Measurements from ENCODE around the gene SYT6. TPM values are rescaled to one million over a fixed set of nuclear protein-coding genes. Genes with fewer than 3 reads are reported as not detected.
A peak's percentile ranks its signal among the peaks of the same experiment; 100 is the strongest.

SYT6 gene
- total RNA-seq, 1 experiment from 2014 or later: not detected

DNA sequence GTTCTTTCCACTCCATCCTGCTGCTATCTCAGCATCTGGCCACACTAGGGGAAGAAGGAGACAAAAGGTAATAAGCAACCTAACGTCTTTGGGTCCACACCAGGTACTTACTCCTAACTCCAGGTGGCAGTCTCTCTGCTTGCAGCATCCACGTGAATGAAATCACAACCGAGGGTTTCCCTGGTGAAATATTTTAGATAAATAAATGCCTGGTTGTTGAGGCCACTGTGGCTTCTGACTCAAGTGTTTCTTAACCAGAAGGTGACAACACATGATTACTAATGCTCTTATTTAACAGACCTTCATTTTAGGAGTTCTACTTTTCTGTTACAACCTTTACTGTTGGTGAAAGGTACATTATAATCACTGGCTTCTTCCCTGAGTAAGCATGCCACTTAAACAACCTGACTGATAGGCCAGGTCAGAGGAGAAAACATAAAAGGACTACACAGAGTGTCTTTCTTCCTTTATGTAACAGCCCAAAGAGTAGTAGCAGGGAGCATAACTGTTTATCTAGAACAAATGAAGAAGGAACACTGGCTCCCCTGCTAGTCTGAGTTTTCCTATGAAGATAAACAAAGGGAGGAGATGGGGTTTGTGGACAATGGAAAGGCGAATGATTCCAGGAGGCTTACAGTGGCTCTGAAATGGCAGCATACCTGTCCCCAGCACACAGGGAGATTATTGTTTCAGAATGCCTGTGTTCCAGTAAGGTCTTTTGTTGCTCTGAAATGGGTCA, 59.9 kb downstream of the SYT6 start:
- DNase-seq (ENCODE audit: low spot score): peak; percentile 26

DNA sequence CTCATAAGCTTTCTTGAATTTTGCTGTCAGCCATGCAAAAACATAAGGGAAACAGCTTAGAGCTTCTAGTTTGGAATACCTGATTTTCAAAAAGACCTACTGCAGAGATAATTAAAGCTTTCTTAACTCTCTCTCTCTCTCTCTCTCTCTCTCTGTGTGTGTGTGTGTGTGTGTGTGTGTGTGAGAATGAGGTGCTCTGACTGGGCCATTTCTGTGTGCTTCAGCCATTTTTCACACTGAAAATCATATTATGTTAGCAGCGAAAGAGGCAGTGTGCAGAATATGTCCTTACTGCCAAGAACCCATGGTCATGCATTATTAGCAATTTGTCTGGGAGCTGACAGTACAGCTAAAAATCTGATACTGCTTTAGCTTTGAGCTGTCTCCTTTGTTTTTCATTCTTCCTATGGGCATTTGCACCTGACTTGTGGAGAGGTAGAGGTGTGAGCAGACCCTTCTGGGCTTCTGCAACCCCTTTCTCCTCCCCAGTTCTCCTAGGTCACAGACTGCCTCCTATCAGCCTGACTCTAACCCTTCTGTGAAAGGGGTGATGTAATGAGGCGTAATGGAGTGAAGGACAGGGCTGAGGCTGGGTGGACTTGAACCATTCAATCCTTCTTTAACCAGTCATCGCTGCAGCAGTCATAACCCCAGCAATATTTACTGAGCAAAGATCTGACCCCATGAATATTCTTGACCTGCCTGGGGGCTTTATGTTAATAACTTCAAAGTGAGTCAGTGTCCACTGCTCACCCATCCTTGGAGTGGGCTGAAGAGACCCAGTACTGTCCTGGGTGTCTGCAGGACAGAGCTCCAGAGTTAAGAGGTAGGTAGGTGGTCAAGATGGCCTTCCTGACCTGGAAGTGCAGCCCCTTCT, 61.2 kb downstream of the SYT6 start:
- DNase-seq (ENCODE audit: low spot score): no peak

DNA sequence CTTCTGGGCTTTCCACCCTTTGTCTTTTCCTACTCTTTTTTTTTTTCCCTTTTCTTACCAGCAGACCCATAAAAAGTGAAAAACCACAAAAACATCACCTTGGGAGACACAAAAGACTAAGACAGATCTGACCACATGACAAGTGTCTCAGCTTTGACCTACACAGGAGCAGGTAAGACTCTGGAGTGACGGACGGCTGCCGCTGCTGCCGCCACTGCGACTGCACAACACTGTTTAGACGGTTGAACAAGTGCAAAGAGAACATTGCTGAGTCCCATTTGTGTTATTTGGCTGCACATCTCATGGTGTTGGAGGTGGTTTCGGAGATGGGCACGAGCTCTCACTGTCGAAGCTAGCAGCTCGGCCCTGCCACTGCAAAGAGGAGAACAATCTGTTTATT, 62.0 kb downstream of the SYT6 start:
- no peak for DNase-seq (ENCODE audit: low spot score)

- no peak for DNase-seq (ENCODE audit: low spot score)
Observed at GRCh38 chr1:114090738-114091505, 62.7 kb downstream of the SYT6 start.

GRCh38 chr1:114089502-114090138, 64.0 kb downstream of the SYT6 start:
- DNase-seq (ENCODE audit: low spot score): no peak

DNA sequence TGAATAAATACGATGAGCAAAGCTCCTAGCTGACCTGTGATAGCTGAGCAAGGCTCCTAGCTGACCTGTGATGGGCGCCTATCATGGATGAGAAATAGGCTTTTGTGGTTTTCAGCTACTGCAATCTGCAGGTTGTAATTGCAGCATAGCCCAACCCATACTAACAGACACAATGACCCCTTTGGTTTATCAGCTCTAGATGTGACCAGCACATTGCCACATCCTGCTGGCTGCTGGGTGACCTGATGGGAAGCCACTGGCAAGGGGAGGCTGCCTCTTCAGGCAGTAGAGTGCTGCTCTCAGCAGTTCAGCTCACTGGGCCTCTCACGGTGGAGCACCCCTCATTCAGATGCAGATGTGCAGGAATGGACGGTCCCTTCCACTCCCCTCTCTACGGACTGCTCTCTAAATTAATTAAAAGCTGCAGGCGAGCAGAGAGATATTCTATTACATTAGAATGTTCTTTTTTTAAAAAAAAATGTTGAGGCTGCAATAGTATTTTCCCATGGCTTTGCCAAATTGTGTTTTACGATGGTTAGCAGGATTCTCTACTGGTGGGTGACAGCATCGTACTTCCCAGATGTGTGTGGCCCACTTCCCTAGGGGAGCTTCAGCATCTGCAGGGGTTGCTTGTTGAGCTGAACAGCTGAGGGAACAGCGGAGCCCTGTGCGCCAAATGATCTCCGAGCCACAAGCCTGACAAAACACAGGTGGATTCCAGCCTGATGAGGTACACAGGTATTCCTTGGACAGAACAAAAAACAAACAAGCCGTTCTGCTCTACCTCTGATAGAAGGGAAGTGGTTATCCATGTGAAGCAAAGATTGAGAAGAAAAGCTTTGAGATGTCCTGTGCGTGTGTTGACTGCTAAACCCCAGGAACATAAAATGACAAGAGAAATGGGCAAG, 65.0 kb downstream of the SYT6 start:
- no peak for DNase-seq (ENCODE audit: low spot score)

- DNase-seq (ENCODE audit: low spot score): no peak
Observed at GRCh38 chr1:114087495-114087894, 66.2 kb downstream of the SYT6 start.

DNA sequence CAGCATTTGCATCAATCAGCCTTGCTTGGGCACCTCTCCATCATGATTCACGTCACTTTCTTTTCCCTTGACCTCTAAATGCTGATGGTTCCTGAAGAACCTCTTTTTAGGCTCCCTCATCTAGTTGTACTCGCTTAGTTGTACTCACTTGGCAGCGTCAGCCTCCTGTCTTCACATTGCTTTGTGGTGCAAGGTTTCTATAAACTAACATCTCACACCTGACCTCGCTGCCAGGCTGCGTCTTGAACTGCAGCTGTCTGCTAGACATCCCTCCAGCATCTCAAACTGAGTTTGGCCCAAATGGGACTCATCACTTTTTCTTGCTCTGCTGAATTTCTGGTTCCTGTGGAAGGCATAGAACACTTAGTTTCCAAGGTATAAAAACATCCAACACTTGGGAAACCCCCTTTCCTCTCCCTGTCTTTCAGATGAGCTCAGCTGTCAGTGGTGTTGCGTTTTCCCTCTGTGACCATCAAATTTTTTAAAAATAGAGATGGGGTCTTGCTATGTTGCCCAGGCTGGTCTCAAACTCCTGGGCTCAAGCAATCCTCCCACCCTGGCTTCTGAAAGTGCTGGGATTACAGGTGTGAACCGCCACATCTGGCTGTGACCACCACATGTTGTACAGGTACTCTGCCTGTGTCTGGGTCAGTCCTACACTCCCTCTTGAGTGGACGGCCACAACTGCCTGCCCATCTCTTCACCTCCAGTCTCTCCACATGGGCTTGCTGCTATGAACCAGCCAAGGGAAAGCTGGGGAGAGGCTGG, 66.9 kb downstream of the SYT6 start:
- no peak for DNase-seq (ENCODE audit: low spot score)

- DNase-seq (ENCODE audit: low spot score): no peak
Observed at GRCh38 chr1:114082867-114083585, 70.6 kb downstream of the SYT6 start.

GRCh38 chr1:114082304-114082630, 71.4 kb downstream of the SYT6 start:
- no peak for DNase-seq (ENCODE audit: low spot score)

- DNase-seq (ENCODE audit: low spot score): no peak
Observed at GRCh38 chr1:114081437-114082303, 72.0 kb downstream of the SYT6 start.

- DNase-seq (ENCODE audit: low spot score): no peak
Observed at GRCh38 chr1:114080511-114081436, 72.9 kb downstream of the SYT6 start.

- DNase-seq (ENCODE audit: low spot score): no peak
Observed at GRCh38 chr1:114079596-114080190, 74.0 kb downstream of the SYT6 start.

DNA sequence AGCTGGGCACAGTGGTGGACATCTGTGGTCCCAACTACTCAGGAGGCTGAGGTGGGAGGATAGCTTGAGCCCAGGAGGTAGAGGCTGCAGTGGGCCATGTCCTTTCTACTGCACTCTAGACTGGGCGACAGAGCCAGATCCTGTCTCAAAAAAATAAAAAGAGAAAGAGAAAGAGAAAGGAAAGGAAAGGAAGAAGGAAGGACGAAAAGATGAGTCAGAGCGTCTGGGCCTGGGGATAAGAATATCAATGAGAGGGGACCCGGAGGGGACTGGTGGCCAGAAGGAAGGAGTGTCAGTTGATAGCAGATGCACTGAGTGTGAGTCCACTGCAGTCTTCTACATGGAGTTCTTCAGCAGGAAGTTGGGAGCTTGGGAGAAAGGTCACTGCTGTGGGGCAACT, 75.6 kb downstream of the SYT6 start:
- no peak for DNase-seq (ENCODE audit: low spot score)

GRCh38 chr1:114077188-114077587, 76.5 kb downstream of the SYT6 start:
- no peak for DNase-seq (ENCODE audit: low spot score)

GRCh38 chr1:114076308-114076707, 77.4 kb downstream of the SYT6 start:
- no peak for DNase-seq (ENCODE audit: low spot score)

Data from HT-29 (cell line).